NK-92 (cell line): ENCODE measurements around the gene RAP1B.
"Not testable (repeated sequence)": the region's sequence is repeated elsewhere in the genome, so short reads cannot be mapped to it uniquely, and the experiment has no call there.

Experiments
- DNase-seq: peaks from one replicate; lab custom pipeline; 2025; ENCODE audit not compliant: unreplicated experiment; lab: John Stamatoyannopoulos, UW

The RAP1B gene

DNA sequence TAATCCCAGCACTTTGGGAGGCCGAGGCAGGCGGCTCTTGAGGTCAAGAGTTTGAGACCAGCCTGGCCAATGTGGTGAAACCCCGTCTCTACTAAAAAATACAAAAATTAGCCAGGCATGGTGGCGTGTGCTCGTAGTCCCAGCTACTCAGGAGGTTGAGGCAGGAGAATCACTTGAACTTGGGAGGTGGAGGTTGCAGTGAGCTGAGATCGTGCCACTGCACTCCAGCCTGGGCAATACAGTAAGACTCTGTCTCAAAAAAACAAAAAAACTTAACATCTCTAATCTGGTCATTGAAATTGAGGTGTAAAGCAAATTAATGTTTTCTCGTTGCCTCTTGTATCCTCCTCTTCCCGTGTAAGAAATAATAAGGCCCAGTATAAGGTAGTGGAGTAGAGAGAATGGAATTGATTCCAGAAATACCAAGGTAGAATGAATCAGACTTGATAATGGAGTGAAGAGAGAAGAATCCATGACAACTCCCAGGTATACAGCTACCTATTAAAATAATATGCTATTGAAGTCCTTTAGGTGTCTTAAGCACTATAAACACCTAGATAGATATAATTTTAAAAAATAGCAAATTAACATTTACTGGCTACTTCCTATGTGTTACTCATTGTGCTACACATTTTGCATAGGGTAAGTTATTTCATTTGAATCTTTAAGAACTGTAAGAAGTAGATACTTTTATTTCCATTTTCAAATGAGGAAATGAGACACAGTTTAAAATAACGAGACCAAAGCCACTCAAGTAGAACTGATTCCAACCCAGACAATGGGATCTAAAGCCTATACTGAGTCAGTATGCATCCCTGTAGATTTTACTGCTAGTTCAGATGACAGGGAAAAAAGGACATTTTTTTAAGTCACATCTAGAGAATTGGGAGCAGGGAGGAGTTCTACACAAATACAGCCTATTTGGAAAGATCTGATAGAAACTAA is 23.2 kb downstream of the RAP1B start:
- no peak for DNase-seq

DNA sequence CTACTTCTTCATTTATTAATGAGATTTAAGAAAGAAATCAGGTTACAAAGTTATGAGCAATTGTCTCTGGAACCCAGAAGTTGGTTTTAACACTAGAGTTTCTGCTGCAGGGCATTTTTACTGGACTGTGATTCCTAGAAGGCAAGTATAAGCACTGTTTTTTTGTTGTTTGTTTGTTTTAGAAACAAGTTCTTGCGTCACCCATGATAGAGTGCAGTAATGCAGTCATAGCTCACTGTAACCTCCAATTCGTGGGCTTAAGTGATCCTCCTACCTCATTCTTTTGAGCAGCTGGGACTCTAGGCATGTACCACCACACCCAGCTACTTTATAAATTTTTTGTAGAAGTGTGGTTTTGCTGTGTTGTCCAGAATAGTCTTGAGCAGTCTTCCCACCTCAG is 25.6 kb downstream of the RAP1B start:
- no peak for DNase-seq

DNA sequence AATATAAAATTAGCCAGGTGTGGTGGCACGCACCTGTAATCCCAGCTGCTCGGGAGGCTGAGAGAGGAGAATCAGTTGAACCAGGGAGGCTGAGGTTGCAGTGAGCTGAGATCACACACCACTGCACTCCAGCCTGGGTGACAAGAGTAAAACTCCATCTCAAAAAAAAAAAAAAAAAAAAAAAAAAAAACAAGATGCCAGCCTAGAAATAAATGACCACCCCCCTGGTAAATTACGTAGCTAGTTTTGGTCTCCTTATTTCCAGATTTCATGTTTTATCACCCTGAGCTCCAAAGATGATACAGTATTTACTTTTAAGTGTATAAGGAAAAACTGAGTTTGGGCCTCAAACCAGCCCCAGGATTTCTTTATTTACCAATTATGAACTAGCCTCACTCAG is 26.7 kb downstream of the RAP1B start:
- DNase-seq, result not testable (repeated sequence)

DNA sequence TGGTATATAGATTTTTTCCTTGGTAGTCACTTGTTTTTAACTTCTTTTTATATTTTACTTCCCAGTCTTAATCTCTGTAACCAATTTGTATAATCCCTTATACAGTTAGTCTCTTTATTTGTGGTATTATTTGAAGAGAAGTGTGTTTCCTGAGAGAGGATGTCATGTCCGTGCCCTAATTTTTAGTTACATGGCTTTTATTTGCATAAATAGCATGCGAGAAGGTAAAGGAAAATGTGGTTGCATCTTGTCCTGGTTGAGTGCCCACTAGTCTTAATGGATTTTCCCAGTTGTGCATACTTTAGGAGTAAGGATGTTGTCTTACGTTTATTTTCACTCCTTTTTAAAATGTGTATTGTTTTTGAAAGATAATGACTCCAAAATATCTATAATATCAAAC is 27.5 kb downstream of the RAP1B start:
- no peak for DNase-seq

DNA sequence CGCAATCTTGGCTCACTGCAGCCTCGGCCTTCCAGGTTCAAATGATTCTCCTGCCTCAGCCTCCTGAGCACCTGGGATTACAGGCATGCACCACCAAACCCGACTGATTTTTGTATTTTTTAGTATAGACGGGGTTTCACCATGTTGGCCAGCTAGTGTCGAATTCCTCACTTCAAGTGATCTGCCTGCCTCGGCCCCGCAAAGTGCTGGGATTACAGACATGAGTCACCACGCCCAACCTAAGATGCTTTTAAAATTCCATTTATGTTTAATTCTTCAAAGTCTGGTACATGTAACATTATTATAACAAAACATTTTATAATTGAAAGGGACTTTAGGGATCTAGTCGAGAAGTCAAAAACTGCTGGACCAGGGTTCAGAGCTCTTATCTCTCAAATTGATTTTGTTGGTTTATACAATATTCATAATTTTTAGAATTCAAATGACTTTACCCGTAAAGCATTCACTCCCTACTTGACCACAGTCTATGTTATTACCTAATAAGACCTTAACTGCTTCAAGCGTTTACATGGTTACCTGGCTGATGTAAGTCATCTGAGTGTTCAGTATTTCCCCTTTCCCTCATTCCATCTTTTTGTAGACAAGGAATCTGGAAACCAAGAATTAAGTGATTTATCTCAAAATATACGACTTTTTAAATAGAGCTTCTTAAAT is 28.2 kb downstream of the RAP1B start:
- no peak for DNase-seq

DNA sequence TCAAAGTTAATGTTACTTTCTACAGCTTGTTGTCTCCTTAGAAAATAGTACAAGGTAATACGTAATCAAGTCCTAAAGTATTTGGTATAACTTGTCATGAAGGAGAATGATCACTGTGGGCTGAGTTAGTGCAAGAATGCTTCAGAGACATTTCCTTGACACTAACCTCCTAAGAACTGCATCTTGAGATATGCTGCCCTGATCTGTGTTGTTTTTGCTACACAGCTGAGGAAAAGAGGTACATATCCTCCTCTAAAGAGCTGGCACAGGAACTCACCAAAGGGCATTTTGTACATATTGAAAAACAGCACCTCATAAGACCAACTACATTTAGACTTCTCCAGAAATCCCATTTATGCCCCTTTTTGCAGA is 28.7 kb downstream of the RAP1B start:
- DNase-seq, result no peak

DNA sequence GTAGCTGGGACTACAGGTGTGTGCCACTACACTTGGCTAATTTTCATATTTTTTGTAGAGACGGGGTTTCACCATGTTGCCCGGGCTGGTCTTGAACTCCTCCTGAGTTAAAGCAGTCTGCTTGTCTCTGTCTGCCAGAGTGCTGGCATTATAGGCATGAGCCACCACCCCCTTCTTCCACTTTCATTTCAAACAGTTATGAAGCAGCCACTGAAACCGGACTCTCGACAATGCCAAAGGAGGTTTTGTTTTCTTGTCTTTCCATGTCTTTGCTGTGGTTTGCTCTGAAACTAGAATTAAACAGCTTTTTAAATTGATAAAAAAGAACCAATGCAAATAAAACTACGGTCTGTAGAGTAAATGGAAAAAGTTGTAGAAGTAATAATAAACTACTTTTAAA is 30.4 kb downstream of the RAP1B start:
- no peak for DNase-seq

DNA sequence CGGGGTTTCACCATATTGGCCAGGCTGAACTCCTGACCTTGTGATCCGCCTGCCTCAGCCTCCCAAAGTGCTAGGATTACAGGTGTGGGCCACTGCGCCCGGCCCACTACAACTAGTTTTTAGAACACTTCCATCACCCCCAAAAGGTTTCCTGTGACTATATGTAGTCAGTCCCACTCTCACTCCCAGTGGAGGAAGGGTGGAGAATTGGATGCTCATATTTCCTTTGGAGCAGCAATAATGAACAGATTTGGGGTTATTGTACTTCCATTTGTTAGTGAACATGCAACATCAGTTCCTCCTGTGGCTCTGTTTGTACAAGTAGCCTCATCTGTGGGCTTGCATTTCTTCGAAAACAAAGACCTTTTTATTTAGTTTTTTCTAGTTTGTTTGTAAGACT is 35.8 kb downstream of the RAP1B start:
- no peak for DNase-seq

DNA sequence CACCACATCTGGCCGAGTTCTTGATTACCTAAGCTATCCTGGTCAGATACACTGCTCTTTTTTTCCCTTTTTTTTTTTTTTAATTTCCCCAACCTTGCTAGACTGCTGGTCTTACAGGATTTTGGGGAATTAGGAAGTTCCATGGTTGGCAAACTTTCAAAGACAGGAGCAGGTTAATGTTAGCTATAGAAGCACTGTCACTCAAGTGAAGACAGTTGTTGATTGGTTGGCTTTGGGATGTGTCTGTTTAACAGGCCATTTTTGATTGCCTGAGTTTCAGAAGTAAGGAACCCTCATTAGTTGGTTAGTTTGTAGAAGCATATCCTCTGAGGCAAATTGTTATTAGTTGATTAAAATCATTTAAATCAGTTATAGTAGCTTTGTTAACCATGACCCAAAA is 36.8 kb downstream of the RAP1B start:
- no peak for DNase-seq

DNA sequence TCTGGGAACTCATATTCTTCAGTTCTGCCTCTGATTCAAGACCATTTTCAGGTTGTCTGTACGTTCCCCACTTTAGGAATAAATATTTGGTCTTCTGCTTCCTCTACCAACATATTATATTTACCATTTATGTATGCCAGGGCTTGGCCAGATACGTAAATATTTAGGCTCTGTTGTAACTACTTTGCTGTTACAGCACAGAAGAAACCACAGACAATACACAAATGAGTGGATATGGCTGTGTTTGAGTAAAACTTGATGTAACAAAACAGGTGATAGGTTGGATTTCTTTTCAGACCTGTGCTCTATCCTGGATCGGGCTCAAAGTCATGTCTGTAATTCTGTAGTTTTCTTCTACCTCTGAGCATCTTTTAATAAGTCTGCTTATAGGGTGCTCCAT is 37.5 kb downstream of the RAP1B start:
- no peak for DNase-seq

DNA sequence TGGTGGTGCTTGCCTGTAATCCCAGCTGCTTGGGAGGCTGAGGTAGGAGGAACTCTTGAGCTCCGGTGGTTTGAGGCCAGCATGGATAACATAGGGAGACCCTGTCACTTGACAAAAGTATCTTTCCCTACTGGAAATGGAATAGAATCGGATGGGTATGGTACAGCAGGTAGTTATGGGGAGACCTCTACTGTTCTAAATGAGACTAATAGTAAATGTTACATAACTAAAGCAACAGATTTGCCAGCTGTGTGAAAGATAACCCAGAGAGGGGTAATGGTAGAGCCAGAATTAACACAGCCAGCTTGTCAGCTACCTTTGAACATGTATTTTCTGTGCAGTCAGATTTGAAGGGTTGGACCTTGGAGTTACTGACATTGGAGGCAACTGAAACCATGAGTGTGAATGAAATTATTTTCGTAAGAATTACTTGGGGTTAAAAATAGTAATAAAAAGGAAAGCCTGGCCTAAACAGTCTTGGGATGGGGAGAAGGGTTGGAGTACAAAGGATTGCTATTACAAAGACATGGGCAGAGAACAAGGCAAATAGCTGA is 54.4 kb downstream of the RAP1B start:
- no peak for DNase-seq

DNA sequence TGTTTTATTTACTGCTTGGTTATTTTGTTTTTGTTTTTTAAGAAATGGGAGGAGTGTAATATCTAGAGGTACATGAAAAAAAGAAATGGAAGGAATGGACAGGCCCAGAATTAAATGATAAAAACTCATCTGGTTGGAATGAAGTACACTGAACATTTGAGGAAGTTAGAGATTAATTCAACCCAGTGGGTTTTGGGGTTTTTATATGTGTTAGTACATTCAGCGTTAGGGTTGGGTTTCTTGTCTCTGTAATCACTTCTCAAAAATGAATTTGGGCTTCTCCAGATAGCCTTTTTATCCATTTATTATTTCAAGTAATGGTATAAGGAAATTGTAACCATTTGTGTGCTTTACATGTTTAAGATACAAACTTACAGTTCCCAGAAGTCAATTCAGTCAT is 56.6 kb downstream of the RAP1B start:
- DNase-seq, result no peak

DNA sequence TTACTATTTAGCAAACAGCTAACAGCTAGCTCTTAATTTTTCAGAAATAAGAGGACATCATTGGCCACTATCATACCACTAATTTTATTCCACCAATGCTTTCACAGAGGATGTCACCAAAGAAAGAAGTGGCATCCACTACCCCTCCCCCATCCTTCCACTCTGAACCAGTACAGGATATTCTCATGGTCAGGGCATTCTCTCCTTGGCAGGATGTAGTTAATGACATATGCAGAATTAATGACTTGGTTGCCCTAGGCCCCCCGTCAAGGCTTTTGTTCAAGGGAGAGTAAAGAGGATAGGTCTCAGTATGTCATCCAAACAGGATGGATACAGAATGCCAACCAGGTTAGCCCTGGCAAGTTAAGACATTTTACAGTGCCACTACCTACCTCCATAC is 57.2 kb downstream of the RAP1B start:
- no peak for DNase-seq

DNA sequence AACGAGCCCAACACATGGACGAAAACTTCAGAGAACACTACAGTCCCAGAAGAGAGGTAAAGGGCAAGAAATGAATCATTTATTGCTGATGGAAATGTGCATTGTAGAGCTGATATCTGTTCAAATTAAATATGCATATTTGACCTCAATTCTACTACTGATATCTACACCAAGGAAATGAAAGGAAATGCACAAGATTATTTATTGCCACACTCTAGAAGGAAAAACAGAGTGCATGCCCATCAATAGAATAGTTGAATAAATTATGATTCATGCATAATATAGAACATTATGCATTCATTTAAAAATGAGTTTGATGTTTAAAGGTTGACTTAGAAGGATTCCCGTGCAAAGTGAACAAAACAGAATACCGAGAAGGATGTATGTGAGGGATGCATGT is 60.5 kb downstream of the RAP1B start:
- DNase-seq, result no peak

DNA sequence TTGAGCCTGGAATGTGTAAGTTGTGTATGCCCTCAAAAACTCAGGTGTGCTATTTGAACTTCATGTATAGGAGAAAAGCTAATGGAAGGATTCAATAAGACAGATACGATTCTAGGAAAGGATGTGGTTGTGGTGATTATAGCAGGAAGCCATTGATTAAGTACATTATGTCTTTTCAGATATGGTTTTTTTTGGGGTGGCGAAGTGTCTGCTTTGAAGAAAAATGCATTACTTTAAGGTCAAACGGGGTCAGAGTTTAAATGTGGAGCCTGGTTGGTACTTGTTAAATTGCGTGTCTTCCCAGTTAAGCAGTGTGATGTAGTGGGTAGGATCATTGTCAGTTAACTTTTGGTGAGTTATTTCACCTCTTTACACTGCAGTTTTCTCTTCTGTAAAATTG is 63.1 kb downstream of the RAP1B start:
- DNase-seq, result no peak

DNA sequence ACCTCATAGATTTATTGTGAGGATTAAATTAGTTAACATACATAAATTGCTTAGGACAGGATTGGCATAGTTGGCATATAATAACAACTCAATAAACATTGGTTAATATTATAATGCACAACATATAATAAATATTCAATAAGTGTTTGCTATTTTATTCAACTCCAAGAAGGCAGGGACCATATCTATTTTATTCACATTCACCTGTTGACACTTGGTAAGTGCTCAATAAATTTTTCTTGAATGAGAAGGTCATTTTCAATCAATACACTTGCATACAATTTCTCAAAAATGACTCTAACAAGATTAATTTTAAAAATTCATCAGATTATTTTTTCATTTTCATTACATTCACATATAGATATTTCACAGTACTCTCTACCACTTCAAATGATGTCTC is 63.7 kb downstream of the RAP1B start:
- DNase-seq, result no peak

DNA sequence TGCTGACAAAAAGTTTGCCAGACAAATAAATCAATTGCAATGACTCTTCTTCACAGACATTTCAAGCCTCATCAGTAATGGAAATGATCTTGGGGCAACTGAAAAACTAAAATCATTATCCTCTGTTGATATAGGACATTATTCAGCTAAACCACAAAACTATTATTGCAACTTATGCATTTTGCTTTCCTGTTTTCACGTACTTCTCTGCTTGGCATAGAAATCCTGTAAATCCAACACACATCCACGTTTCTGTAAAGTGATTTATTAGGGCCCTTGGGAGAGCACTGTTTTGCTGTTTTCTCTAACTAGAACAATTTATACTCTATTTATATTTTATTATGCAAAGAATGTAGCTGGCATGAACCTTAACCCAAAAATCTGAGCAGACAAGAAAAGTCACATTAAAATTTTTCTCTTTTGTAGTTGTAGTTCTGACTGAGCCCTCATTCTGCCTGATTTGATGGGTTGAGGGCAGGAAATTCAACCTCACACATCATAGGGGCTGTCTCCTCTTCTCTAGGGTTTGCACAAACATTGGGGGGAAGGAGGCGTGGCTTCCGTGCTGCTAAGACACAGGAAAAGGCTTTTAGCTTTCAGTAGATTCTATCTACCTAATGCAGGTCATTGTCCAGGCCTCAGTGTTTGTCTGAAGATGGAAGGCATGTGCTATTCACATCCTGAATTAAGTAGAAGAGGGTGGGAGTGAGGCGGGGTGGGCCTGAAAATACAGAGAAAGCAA is 64.6 kb downstream of the RAP1B start:
- DNase-seq, result peak; percentile 12

DNA sequence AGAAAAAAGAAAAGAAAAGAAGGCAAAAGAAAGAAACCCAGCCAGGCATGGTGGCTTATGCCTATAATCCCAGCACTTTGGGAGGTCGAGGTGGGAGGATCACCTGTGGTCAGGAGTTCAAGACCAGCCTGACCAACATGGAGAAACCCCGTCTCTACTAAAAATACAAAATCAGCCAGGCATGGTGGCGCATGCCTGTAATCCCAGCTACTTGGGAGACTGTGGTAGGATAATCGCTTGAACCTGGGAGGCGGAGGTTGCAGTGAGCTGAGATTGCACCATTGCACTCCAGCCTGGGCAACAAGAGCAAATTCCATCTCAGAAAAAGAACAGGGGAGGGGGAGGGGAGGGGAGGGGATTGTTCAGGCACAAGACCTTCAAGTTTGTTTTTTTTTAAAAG is 66.2 kb downstream of the RAP1B start:
- not testable (repeated sequence) for DNase-seq

DNA sequence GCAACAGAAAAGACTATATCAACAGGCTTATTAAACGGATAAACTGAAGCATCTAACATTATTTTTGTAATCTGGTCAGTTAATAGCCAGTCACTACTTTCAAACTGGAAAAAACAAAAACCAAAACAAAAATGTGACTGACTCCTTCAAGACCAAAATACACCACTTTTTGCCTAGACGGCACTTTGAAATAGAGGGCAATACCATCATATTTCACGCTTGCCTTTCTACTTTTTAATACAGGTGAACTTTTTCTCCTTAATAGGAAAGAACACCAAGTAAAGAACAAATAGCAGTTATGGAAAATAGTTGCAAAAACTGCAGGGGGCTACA is 75.5 kb downstream of the RAP1B start:
- DNase-seq, result no peak

DNA sequence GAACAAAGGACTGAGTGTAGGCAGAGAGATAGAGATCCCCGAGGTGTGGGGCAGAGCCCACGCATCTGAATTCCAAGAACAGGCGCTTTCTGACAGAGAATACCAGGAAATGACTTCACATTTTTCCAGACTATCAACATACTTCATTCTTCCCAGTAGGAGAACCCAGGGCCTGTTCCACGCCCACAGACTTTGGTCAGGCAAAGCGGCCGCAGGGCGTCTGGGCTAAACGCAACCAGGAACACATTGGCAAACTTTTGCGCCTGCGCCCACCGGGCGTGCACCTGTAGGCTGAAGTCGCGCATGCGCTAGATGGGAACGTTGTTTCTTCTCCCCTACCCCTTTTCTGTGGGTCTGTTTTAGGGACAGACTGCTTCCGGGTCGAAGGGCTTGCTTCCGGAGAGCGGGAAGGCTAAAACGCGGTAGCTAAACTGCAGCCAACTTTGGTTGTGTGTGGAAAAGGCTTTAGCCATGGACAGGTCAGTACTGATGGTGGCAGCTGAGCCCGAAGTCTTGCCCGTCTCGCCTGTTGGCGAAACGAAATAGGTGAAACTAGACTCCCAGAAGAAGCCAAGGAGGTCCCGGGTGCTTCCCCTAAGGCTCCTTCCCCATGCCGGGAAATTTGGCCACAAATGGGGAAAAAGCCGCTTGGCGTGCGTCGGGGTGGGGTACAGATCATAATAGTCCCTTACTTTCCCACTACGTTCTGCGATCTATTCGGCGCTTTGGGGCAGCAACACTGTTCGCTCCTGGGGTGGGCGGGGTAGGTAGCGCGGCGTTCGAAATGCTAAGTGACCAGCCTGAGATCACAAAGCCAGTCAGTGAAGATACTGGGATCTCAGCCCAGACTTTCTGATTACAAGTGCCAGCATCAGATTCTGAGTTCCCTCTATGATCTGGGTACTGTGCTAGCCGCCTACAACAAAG is 76.2 kb downstream of the RAP1B start, which contains the start of gene NUP107:
Gene NUP107, plus strand, starts transcription at position 384 of the 927 bp plus-strand sequence. Its CDS starts 88 bp downstream, at position 472.
- DNase-seq, result peak; percentile 78
